ENCODE data around the gene NOTCH1. TPM values are rescaled to one million over a fixed set of nuclear protein-coding genes. Genes with fewer than 3 reads are reported as not detected.

The NOTCH1 gene
- total RNA-seq, 2 experiments from 2014 or later = 45.7 to 47.6 TPM

DNA sequence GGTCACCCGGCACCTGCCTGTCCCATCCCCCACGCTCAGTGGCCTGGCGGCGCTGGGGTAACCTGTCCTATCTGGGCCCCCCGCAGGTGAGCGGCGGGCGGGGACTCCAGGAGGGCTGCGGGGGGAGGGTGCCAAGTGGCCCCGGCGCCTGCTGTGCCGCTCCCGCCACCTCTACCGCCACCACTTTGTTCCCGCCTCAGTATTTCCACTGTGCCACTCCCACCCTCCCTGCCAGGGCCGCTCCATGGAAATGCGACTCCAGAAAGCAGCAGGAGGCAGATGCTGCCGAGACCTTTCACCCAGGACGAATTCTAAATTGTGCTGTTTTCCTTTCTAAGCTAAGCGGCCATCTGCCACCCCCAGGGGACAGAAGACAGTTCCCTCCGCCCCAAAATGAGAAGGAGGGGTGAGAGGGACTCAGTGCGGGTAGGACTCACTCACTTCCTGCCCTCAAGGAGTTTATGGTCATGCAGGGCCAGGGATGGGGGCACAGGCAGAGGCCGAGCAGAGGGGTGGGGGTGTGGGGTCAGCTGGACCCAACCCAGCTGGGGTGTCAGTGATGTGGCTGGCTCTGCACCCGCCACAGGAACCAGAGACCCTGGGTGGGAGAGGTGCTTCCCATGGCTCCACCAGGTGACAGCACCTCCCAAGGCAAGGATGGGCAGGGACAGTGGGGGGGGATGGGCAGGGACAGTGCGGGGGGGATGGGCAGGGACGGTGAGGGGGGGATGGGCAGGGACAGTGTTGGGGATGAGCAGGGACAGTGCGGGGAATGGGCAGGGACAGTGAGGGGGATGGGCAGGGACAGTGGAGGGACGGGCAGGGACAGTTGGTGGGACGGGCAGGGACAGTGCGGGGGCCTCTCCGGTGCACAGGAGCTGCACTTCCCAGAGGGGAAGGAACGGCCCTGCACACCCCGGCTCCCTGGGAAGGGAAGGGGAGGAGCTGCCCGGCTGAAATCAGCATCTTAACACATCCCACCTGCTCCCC, 17.8 kb downstream of the NOTCH1 start:
- peaks cover 25% of the 10 kb centered on the region for H3K4me1 Mint-ChIP-seq (ENCODE audit: low read depth)
- H3K27me3 Mint-ChIP-seq = no peaks in the 10 kb centered on the region
- ChIA-PET CTCF (interaction anchor here (1.0 to 3.5 kb wide), 2 partner anchors 40 to 43 kb away, joined by 4 to 10 read pairs; no protein-coding TSS in a partner anchor), POLR2A (interaction anchor here (0.6 to 2.6 kb wide), 2 partner anchors 12 to 61 kb away, joined by 3 to 16 read pairs; no protein-coding TSS in a partner anchor)
- peaks cover 4% of the 10 kb centered on the region for H3K36me3 Mint-ChIP-seq (ENCODE audit: low read depth)
- intact Hi-C loops (cut with micrococcal nuclease) = no loop called here
- no peaks in the 10 kb centered on the region for H3K9me3 Mint-ChIP-seq
- peak overlapping the region; percentile 30 for H3K27ac Mint-ChIP-seq
- peak; percentile 22 for ATAC-seq
- TF ChIP-seq, protein P1, sequence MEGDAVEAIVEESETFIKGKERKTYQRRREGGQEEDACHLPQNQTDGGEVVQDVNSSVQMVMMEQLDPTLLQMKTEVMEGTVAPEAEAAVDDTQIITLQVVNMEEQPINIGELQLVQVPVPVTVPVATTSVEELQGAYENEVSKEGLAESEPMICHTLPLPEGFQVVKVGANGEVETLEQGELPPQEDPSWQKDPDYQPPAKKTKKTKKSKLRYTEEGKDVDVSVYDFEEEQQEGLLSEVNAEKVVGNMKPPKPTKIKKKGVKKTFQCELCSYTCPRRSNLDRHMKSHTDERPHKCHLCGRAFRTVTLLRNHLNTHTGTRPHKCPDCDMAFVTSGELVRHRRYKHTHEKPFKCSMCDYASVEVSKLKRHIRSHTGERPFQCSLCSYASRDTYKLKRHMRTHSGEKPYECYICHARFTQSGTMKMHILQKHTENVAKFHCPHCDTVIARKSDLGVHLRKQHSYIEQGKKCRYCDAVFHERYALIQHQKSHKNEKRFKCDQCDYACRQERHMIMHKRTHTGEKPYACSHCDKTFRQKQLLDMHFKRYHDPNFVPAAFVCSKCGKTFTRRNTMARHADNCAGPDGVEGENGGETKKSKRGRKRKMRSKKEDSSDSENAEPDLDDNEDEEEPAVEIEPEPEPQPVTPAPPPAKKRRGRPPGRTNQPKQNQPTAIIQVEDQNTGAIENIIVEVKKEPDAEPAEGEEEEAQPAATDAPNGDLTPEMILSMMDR (IDR thresholded peaks at IDR 0.05) = no peak
- no peak for DNase-seq
- no peak overlapping the region for H3K4me3 Mint-ChIP-seq

DNA sequence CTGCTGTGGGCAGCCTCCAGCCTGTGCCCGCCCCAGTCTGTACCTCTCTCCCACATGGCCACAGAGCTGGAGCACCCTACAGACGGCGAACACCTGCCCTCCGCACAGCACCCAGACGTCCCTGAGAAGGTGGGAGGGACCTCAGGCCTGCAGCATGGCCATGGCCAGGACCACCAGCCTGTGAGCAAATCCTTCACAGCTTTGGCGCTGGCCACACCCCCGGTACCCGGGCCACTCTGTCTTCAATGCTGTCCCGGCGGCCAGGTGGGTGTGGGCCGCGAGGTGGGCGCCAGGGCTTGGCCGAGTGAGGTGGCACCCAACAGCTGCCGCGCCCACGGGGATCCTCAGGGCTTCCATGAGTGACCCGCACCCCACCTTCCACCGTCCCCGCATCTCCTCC, 18.7 kb downstream of the NOTCH1 start:
- no peaks in the 10 kb centered on the region for H3K27me3 Mint-ChIP-seq
- H3K4me3 Mint-ChIP-seq = no peak overlapping the region
- peaks cover under 1% of the 10 kb centered on the region for H3K36me3 Mint-ChIP-seq (ENCODE audit: low read depth)
- H3K27ac Mint-ChIP-seq = no peak overlapping the region
- intact Hi-C loops (cut with micrococcal nuclease) = no loop called here
- H3K9me3 Mint-ChIP-seq = no peaks in the 10 kb centered on the region
- ChIA-PET CTCF (interaction anchor here (1.0 to 3.5 kb wide), 2 partner anchors 39 to 42 kb away, joined by 4 to 10 read pairs; no protein-coding TSS in a partner anchor), POLR2A (no interaction called here)
- ATAC-seq (no peak), DNase-seq (no peak)
- TF ChIP-seq, protein P1 (IDR thresholded peaks at IDR 0.05) = no peak
- peaks cover 16% of the 10 kb centered on the region for H3K4me1 Mint-ChIP-seq (ENCODE audit: low read depth)

DNA sequence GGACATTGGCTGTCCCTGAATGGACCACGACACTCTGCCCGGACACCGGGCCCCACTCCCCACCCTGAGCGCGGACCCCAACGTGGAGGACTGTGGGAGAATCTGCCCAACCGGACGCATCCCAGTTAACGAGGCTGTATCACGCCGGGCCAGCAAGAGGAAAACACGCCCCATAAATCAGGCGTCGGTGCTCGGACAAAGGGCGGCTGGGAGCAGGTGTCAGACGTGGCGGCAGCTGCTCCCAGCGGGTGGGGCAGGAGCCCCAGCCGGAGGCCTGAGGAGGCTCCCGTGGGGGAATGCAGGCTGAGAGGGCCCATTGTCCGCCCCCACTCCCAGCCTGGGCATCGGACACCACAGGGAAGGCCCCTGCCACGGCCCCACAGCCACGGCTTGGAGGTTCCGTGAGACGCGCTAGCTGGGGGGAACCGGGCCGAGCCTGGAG, 19.2 kb downstream of the NOTCH1 start:
- Mint-ChIP-seq H3K4me1 (ENCODE audit: low read depth) (peaks cover 15% of the 10 kb centered on the region), H3K27me3 (no peaks in the 10 kb centered on the region), H3K36me3 (ENCODE audit: low read depth) (no peaks in the 10 kb centered on the region), H3K27ac (no peak overlapping the region), H3K9me3 (no peaks in the 10 kb centered on the region), H3K4me3 (no peak overlapping the region)
- ChIA-PET POLR2A (no interaction called here), CTCF (interaction anchor here (3.5 kb wide), 1 partner anchor 42 kb away, joined by 10 read pairs; no protein-coding TSS in a partner anchor)
- intact Hi-C loops (cut with micrococcal nuclease) = no loop called here
- DNase-seq = no peak
- no peak for ATAC-seq
- TF ChIP-seq, protein P1 (IDR thresholded peaks at IDR 0.05) = no peak

DNA sequence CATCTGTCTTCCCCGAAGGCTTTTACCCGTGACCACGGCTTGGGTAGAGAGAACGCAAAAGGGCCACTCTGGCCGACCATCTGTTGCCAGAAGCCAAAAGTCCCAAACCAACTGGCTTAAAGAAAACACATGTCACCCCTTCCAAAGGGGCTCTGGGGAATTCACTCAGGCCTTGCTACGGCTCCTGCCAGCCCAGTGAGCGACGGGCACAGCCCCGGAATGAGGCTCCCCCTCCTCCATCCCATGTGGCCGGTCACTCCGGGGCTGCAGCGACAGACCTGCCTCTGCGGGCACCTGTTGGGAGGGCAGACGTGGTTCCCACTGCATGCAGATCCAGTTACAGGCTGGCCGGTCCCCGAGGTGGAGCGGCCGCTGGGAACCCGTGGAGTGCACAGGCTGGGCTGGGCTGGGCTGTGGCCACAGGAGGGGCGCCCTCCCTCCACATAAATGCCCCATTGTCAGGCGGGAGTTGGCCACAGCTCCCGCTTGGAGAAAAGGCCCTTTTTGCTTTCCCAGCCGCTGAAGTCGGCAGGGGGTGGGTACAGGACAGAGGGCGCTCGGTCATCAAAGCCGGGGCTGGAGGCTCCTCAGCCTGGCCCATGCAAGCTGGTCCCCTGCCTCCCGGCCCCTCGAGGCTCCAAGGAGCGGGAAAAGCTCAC, 19.9 kb downstream of the NOTCH1 start:
- TF ChIP-seq, protein P1 (IDR thresholded peaks at IDR 0.05) = no peak
- no peak overlapping the region for H3K4me3 Mint-ChIP-seq
- ChIA-PET CTCF (interaction anchor here (3.5 kb wide), 1 partner anchor 41 kb away, joined by 10 read pairs; no protein-coding TSS in a partner anchor), POLR2A (interaction anchor here (0.7 kb wide), 1 partner anchor 181 kb away, joined by 3 read pairs; no protein-coding TSS in a partner anchor)
- ATAC-seq (no peak), DNase-seq (no peak)
- no peak overlapping the region for H3K27ac Mint-ChIP-seq
- no peaks in the 10 kb centered on the region for H3K27me3 Mint-ChIP-seq
- no peaks in the 10 kb centered on the region for H3K9me3 Mint-ChIP-seq
- H3K4me1 Mint-ChIP-seq (ENCODE audit: low read depth) = peaks cover 12% of the 10 kb centered on the region
- intact Hi-C loops (cut with micrococcal nuclease) = no loop called here
- H3K36me3 Mint-ChIP-seq (ENCODE audit: low read depth) = no peaks in the 10 kb centered on the region

Measured in activated CD8-positive, alpha-beta T cell treated with anti-CD3 and anti-CD28 coated beads for 36 hours (primary cell).